Measurements from ENCODE around the gene USP2.

The USP2 gene

GRCh38 chr11:119323532-119324033 lies 57.9 kb downstream of the USP2 start:
- in situ Hi-C loops (cut with MboI; ENCODE audit: low sequenced_read_pairs) = no loop called here

- in situ Hi-C loops (cut with MboI; ENCODE audit: low sequenced_read_pairs) = no loop called here
Observed at GRCh38 chr11:119322921-119323531, 58.5 kb downstream of the USP2 start.

- in situ Hi-C loops (cut with MboI; ENCODE audit: low sequenced_read_pairs) = no loop called here
Observed at GRCh38 chr11:119322360-119322739, 59.1 kb downstream of the USP2 start.

GRCh38 chr11:119320776-119321524 lies 60.5 kb downstream of the USP2 start:
- in situ Hi-C loops (cut with MboI; ENCODE audit: low sequenced_read_pairs) = no loop called here

GRCh38 chr11:119320240-119320775 lies 61.2 kb downstream of the USP2 start:
- in situ Hi-C loops (cut with MboI; ENCODE audit: low sequenced_read_pairs) = no loop called here

- in situ Hi-C loops (cut with MboI; ENCODE audit: low sequenced_read_pairs) = no loop called here
Observed at GRCh38 chr11:119319700-119320239, 61.7 kb downstream of the USP2 start.

GRCh38 chr11:119319136-119319699 lies 62.3 kb downstream of the USP2 start:
- in situ Hi-C loops (cut with MboI; ENCODE audit: low sequenced_read_pairs) = no loop called here

GRCh38 chr11:119318240-119319135 lies 63.0 kb downstream of the USP2 start:
- in situ Hi-C loops (cut with MboI; ENCODE audit: low sequenced_read_pairs) = no loop called here

GRCh38 chr11:119317592-119318239 lies 63.8 kb downstream of the USP2 start:
- in situ Hi-C loops (cut with MboI; ENCODE audit: low sequenced_read_pairs) = no loop called here

- in situ Hi-C loops (cut with MboI; ENCODE audit: low sequenced_read_pairs) = no loop called here
Observed at GRCh38 chr11:119316729-119317591, 64.5 kb downstream of the USP2 start, which contains the start of gene MCAM. MCAM (minus strand) TSS chr11:119317130; CDS start chr11:119317101, 29 bp downstream.

GRCh38 chr11:119316016-119316728 lies 65.3 kb downstream of the USP2 start:
- in situ Hi-C loops (cut with MboI; ENCODE audit: low sequenced_read_pairs) = no loop called here

GRCh38 chr11:119315131-119316015 lies 66.1 kb downstream of the USP2 start:
- in situ Hi-C loops (cut with MboI; ENCODE audit: low sequenced_read_pairs) = no loop called here

GRCh38 chr11:119314726-119315125 lies 66.8 kb downstream of the USP2 start:
- in situ Hi-C loops (cut with MboI; ENCODE audit: low sequenced_read_pairs) = no loop called here

- in situ Hi-C loops (cut with MboI; ENCODE audit: low sequenced_read_pairs) = no loop called here
Observed at GRCh38 chr11:119310682-119311052, 70.8 kb downstream of the USP2 start.

GRCh38 chr11:119309953-119310681 lies 71.4 kb downstream of the USP2 start:
- in situ Hi-C loops (cut with MboI; ENCODE audit: low sequenced_read_pairs) = no loop called here

GRCh38 chr11:119309411-119309810 lies 72.1 kb downstream of the USP2 start:
- in situ Hi-C loops (cut with MboI; ENCODE audit: low sequenced_read_pairs) = no loop called here

GRCh38 chr11:119307974-119308373 lies 73.5 kb downstream of the USP2 start:
- in situ Hi-C loops (cut with MboI; ENCODE audit: low sequenced_read_pairs) = no loop called here

Measured in HL-60/S4 treated with retinoic acid at 250 ng/mL for 4 days and 3 days (cell line).